ENCODE results near the gene PARD3. TPM values are rescaled to one million over a fixed set of nuclear protein-coding genes. Genes with fewer than 3 reads are reported as not detected.

PARD3 gene
- total RNA-seq, 1 donor from 2014 or later, result 37.2 TPM

- DNase-seq (ENCODE audit: extremely low spot score, unreplicated experiment), result no peak
- no peaks in the 10 kb centered on the region for H3K36me3 Mint-ChIP-seq (ENCODE audit: unreplicated experiment)
- TF ChIP-seq CTCF (IDR thresholded peaks at IDR 0.05), result no peak
These were observed 163.5 kb downstream of the PARD3 start for GRCh38 chr10:34651416-34652195.

GRCh38 chr10:34650156-34650555, 164.9 kb downstream of the PARD3 start:
- Mint-ChIP-seq H3K4me1 (ENCODE audit: unreplicated experiment) (peaks cover 10% of the 10 kb centered on the region), H3K36me3 (ENCODE audit: unreplicated experiment) (no peaks in the 10 kb centered on the region), H3K4me3 (ENCODE audit: unreplicated experiment) (no peak overlapping the region), H3K27me3 (ENCODE audit: unreplicated experiment) (no peaks in the 10 kb centered on the region), H3K27ac (ENCODE audit: unreplicated experiment) (no peak overlapping the region), H3K9me3 (ENCODE audit: unreplicated experiment) (no peaks in the 10 kb centered on the region)
- DNase-seq (ENCODE audit: extremely low spot score, unreplicated experiment), result no peak
- no peak for TF ChIP-seq CTCF (IDR thresholded peaks at IDR 0.05)

More at GRCh38 chr10:34651416-34652195, 163.5 kb downstream of the PARD3 start:
- no peaks in the 10 kb centered on the region for H3K27me3 Mint-ChIP-seq (ENCODE audit: unreplicated experiment)
- no peaks in the 10 kb centered on the region for H3K9me3 Mint-ChIP-seq (ENCODE audit: unreplicated experiment)
- H3K4me1 Mint-ChIP-seq (ENCODE audit: unreplicated experiment), result peaks cover 15% of the 10 kb centered on the region
- no peak overlapping the region for H3K27ac Mint-ChIP-seq (ENCODE audit: unreplicated experiment)
- H3K4me3 Mint-ChIP-seq (ENCODE audit: unreplicated experiment), result no peak overlapping the region

- Mint-ChIP-seq H3K36me3 (ENCODE audit: unreplicated experiment) (no peaks in the 10 kb centered on the region), H3K4me1 (ENCODE audit: unreplicated experiment) (peaks cover 10% of the 10 kb centered on the region), H3K27me3 (ENCODE audit: unreplicated experiment) (no peaks in the 10 kb centered on the region), H3K4me3 (ENCODE audit: unreplicated experiment) (no peak overlapping the region), H3K27ac (ENCODE audit: unreplicated experiment) (no peak overlapping the region), H3K9me3 (ENCODE audit: unreplicated experiment) (no peaks in the 10 kb centered on the region)
- TF ChIP-seq CTCF (IDR thresholded peaks at IDR 0.05), result no peak
- DNase-seq (ENCODE audit: extremely low spot score, unreplicated experiment), result no peak
These were observed 165.7 kb downstream of the PARD3 start for GRCh38 chr10:34649385-34649784.

DNA sequence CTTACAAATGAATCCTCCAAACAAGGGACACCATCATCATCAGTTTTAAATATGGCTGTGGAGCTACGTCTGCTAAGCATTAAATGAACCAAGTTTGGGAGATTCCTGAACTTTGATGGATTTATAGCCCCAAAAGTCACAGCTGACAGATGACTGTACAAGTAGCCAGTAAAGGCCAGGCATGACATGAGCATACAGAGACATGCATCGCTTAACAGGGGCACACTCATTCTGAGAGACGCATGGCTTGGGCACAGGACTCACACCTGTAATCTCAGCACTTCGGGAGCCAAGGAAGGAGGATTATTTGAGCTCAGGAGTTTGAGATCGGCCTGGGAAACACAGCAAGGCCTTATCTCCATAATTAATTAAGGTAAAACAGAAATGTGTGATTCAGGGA, 166.2 kb downstream of the PARD3 start:
- DNase-seq (ENCODE audit: extremely low spot score, unreplicated experiment), result no peak
- H3K4me3 Mint-ChIP-seq (ENCODE audit: unreplicated experiment), result no peak overlapping the region
- H3K4me1 Mint-ChIP-seq (ENCODE audit: unreplicated experiment), result peaks cover 10% of the 10 kb centered on the region
- no peaks in the 10 kb centered on the region for H3K27me3 Mint-ChIP-seq (ENCODE audit: unreplicated experiment)
- H3K36me3 Mint-ChIP-seq (ENCODE audit: unreplicated experiment), result no peaks in the 10 kb centered on the region
- H3K9me3 Mint-ChIP-seq (ENCODE audit: unreplicated experiment), result no peaks in the 10 kb centered on the region
- TF ChIP-seq CTCF (IDR thresholded peaks at IDR 0.05), result no peak
- no peak overlapping the region for H3K27ac Mint-ChIP-seq (ENCODE audit: unreplicated experiment)

DNA sequence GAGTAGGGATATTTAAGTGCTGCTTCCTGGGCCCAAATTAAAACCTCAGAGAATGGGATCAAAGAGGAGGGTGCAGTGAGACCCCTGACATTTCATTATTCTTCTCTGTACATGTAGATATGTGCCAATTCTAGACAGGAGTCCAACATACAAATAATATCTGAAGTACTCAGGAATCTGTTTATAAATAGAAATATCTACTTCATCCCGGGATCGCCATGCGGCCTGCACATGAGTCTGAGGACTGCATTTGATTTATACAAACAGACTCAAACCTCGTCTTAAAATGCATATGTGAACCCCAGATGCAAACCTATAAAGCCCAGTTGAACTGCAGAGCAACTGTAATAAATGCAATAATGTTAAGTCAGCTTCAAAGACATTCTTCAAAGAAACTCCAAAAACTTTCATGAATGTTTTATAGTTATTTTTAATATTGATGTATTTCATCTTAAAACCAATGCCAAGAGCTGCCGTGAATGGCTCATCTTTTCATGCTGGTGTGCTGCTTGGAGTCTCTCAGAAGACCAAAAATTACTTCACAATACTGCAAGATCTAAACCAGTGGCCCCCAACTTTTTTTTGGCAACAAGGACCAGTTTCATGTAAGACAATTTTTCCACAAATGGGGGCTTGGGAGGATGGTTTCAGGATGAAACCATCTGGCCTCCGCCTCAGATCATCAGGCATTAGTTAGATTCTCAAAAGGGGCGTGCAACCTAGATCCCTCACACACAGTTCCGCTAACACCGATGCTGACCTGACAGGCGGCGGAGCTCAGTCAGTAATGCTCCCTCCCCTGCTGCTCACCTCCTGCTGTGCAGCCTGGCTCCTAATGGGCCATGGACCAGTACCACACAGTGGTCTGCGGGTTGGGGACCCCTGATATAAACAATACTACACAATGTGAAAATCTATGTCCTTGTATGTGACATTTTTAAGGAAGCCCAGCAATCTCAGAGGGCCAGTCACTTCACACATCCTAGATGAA, 166.9 kb downstream of the PARD3 start:
- Mint-ChIP-seq H3K36me3 (ENCODE audit: unreplicated experiment) (no peaks in the 10 kb centered on the region), H3K4me3 (ENCODE audit: unreplicated experiment) (no peak overlapping the region), H3K27ac (ENCODE audit: unreplicated experiment) (no peak overlapping the region), H3K9me3 (ENCODE audit: unreplicated experiment) (no peaks in the 10 kb centered on the region), H3K4me1 (ENCODE audit: unreplicated experiment) (peaks cover 10% of the 10 kb centered on the region), H3K27me3 (ENCODE audit: unreplicated experiment) (no peaks in the 10 kb centered on the region)
- no peak for DNase-seq (ENCODE audit: extremely low spot score, unreplicated experiment)
- TF ChIP-seq CTCF (IDR thresholded peaks at IDR 0.05), result no peak
